ENCODE results near the gene PCSK7.
A peak's percentile ranks its signal among the peaks of the same experiment; 100 is the strongest.

PCSK7 gene

GRCh38 chr11:117230999-117231841, 653 bp downstream of the PCSK7 start:
- DNase-seq = no peak

DNA sequence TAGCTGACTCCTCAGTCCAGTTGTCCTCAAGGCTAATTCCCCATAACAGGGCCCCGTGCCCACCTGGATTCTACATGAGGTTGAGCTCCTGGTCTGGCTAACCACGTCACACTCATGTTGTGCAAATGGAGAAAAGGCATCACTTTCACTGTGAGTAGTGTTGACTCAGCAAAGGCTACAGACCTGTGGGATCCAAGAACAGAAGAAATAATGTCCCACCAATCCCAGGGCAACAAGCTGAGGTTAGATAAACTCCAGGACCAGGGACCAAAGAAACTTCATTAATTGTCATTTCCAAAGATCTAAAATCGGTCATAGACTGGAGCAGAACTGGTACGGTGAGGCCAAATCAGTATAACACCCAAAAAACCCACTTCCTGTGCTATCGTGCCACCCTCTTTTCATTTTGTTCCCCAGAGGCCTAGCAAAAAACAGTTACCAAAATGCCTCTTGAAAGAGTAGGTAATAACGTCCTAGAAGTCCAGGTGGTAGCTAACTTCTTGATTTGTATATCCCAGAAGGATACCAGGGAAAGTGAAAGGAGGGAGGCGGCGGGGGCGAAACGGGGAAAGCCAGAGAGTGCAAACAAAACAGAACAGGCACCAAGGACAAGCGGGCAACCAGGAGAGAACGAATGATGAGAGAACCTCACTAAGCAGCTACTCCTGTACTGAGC, 1.4 kb downstream of the PCSK7 start:
- peak; percentile 34 for DNase-seq

DNA sequence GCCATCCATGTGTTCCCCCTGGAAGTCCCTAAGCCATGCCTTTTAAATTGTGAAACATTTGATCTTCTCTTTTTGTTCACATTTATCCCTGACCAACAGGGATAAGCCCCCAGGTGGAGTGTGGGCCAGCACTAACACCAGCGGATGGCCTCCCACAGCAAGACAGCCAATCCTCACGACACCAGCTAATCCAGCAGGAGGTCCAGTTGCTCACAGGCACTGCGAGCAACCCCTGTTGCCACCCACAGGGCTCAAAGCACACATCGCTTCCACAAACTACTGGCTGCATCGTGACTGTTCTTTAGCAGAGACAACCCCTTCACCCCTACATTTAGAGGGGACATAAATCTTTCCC, 2.0 kb downstream of the PCSK7 start:
- DNase-seq = no peak

- DNase-seq = no peak
Observed at GRCh38 chr11:117229411-117229810, 2.5 kb downstream of the PCSK7 start.

- DNase-seq = no peak
Observed at GRCh38 chr11:117228091-117228490, 3.8 kb downstream of the PCSK7 start.

- peak; percentile 44 for DNase-seq
Observed at GRCh38 chr11:117226388-117227385, 5.2 kb downstream of the PCSK7 start.

DNA sequence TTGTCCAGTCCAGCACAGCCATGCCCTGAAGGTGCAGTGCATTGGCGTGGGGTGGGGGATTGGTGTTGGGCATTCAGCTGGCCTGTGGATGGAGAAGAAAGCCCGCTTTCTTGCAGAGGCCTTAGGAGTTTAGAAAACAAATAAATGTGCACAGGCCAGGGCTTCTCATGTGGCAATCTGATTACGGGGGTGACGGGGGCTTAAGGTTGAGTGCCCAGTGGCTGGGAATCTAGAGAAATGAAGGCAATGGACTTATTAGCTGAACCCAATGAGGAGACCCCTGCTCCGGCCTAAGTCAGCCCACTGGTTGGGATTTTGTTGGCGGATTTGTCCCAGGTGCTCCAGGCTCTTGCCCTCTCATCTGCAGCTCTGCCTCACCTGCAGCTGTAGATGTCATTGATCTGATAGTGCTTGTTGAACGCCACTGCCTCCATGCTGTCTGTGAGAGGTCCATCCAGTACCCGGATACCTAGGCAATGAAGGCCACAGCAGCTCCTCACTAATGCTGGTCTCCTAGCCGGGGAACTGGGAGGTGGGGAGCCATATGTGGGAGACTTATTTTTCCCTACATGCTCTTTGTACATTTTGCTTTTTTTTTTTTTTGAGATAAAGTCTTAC, 6.2 kb downstream of the PCSK7 start:
- DNase-seq = no peak

- no peak for DNase-seq
Observed at GRCh38 chr11:117223741-117224689, 7.9 kb downstream of the PCSK7 start.

DNA sequence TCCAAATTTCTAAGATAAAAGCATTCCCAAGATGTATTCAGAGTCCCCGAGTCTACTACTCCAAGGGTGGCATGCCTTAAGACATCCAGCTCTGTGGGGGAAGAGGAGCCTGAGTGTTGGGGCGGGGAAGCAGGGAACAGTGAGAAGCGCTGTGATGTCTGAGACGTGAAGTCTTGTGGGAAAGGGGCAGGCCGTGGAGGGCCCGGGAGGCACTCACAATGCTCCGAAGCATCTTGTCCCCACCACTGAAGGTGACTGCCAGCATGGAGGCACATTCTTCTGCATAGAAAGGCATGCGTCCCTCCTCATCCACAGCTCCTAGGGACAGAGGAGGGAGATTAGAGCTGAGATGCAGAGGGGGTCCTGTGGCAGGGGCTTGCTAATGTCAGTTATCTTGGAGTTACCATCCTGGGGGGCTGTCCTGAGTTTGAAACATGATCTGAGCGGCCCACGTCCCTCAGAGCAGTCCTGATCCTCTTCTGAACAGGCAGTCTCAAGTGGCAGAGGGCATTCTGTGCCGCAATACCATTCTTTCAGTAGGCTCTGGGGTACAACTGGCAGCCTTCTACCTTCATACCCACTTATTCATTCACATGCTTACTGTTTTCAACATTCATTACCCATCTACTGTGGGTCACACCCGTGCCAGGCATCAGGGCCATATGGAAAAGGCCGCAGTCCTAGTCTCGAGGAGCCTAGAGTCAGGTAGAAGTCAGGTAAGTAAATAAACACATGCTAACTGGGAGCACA, 8.7 kb downstream of the PCSK7 start:
- no peak for DNase-seq

DNA sequence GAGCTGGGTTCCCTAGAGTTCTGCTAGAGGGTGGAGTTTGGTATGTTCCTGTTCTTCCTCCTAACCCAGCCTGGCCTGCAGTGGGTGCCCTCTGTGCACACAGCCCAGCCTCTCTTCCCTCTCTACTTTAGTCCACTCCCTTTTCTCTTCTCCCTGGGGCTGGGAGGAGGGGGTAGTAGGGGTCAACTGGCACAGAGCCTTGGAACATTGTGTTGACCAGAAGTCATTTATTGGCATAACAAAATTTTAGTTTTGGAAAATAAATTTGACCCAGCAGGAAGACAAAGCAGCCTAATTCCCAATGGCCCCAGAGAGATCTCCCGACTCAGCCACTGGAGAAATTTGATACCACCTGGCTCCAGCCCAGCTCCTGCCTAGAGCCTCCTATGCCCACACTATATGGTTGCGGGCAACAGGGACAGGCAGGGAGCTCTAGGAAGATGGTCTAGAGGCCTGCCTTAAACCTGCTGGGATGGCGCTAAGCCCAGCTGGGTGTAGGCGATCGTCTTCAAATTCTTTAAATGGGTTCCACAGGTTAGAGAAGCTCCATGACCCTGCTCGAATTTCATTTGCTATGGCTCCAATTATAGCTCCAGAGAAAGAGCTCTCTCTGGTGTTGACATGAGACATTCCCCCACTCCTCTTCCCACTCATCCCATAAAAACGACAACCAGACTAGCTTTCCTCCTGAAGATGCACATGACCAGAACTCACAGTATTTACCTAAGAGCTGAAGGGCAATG, 9.9 kb downstream of the PCSK7 start:
- DNase-seq = no peak

- no peak for DNase-seq
Observed at GRCh38 chr11:117220999-117221774, 10.7 kb downstream of the PCSK7 start.

GRCh38 chr11:117220568-117220967, 11.3 kb downstream of the PCSK7 start:
- DNase-seq = no peak

DNA sequence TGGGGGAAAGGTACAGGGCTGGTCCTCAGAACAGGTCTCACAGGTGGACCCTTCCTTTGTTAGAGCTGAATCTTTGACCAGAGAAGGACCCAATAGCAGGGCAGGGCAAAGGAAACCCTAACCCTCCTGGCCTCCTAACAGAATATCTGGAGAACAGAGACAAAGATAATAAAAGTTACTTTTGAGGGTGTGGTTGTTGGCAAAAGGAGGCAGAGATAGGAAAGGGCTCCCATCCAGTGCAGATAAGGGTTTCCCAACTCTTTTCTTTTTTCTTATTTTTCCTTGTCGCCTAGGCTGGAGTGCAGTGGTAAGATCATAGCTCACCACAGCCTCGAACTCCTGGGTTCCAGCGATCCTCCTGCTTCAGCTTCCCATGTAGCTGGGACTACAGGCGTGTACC, 11.9 kb downstream of the PCSK7 start:
- DNase-seq = no peak

DNA sequence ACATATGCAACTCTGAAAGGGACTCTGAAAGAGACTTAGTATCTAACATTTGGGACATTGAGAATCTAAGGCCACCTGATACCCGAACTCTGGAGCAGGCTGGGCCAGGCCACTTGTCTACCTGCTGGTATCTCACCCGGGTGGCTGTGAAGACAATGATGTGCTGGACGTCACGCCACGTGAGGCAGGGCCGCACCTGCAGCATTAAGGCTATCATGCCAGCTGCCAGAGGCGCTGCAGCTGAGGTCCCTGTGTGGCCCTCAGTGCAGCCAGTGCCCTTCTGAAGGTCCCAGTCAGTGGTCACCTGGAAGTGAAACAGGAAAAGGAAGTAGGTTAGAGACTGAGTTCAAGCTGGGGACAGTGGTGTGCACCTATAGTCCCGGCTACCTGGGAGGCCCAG, 12.4 kb downstream of the PCSK7 start:
- DNase-seq = no peak

DNA sequence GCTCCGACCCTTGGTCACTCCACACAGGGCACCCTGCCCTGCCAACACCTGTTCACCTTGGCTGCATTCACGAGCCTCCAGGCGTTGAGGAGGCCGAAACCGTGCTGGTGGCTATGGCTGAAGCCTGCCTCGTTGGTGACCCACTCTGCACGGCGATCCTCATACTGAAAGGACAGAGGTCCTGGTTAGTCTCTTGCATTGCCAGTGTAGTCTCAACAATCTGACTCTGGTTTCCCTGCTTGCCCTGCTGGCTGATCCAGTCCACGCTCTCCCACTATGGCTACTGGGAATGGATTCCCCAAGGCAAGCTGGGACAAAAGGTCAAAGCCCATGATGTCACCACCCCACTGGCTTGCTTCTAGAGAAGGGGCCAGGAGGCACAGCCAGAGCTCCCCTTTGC, 12.9 kb downstream of the PCSK7 start:
- DNase-seq = no peak

- DNase-seq = no peak
Observed at GRCh38 chr11:117218133-117218915, 13.5 kb downstream of the PCSK7 start.

DNA sequence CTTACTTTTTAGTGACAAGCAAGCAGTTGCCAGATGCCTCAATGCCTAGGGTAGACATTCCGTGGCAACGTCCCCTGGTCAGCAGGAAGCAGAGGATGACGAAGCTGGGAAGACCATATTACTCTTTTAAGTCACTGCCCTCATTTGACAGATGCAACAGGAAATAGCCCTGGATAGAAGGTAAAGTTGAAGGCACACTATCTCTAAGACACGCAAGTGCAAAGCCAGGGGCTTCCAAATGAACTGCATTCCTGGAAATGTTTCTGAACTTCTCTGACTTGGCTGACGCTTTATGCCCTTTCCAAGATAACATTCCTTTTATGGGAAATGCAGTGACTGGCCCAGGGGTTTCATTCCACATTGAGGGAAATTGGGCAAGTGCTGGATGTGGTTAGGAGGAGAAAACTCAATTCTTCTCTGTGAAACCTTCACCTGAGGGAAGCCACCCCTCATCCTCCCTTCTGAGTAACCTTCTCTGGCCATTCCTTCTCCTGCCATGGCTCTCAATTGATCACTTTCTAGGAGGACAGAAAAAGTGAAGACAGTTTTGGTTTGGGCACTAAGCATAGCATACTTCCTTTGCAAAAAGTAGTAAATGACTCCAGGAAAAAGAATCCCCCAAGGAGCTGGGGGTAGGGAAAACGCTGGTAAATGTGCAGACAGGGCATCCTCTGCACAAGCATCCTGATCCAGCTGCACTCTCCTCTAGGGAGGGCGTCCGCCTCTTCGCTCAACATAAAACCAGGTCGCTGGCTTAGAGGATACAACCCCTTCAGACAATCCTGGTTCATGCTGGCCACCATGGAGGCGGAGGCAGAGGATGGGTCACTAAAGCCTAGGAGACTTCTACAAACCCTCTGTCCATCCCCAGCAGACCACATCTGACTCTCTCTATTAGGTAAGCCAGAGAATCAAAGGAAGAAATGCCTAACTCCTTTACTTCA, 14.5 kb downstream of the PCSK7 start:
- DNase-seq = no peak
